ENCODE measurements around the gene ALG12. TPM values are rescaled to one million over a fixed set of nuclear protein-coding genes. Genes with fewer than 3 reads are reported as not detected.

The ALG12 gene
- total and polyA plus RNA-seq, 2 of the 8 experiments (the other 6 are each of a cell fraction or from before 2014, with no cell fraction given), result 13.4 to 22.5 TPM

DNA sequence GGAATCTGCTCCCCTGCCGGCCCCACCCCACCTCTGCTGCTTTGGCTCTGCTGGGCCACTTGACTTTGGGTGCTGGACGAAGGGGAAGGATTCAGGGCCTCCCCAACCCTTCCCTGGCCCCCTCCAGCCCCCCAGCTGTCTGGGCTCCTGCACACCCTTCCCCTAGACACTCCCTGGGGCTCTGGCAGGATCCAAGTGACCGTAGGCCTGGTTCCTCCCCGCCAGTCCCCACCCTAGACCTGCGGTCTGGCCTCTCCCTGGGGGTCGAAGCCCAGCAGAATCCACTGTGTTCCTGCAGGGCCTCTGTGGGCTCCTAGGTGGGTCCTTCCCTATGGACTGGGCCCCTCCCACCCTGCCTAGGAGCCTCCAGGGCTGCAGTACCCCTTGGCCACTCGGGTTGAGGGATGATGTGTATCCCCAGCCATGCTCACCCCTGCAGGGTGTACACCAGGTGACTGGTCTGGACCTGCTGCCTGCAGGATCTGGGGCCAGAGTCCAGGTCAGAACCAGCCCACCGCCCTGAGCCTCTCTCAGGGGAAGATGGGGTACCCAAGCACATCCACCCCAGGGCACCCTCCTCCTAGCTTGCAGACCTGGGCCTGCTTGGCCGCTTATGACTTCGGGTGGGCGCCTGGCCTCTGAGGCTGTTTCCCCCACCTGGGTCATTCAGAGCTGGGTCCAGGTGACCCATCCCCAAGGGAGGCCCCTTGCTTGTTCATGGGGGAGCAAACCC lies 48.0 kb upstream of the ALG12 start:
- no peak overlapping the region for H4K5ac ChIP-seq (ENCODE audit: insufficient read length, low read depth, low read length)
- no peak overlapping the region for H3K9ac ChIP-seq (replicated peaks in 1 of 4; ENCODE audit: extremely low read depth in 1 of 4, low read depth in 3 of 4, low read length in 3 of 4)
- no peak overlapping the region for H2BK20ac ChIP-seq (ENCODE audit: low read length)
- H3K79me1 ChIP-seq (ENCODE audit: low read depth, low read length), result 0 out of 2 replicates have a peak, but pooled peaks cover 2% of the 10 kb centered on the region
- H3K14ac ChIP-seq (ENCODE audit: insufficient read length), result no peak overlapping the region
- no peak overlapping the region for H2BK120ac ChIP-seq (replicated peaks; ENCODE audit: low read depth, low read length)
- no peak overlapping the region for H3K23ac ChIP-seq (ENCODE audit: insufficient read length)
- WGBS, 2 experiments (ENCODE audit: extremely low coverage in 1 of 2, insufficient coverage in 1 of 2, insufficient read length in 1 of 2, insufficient replicate concordance in 2 of 2, low coverage in 1 of 2, low lambda C conversion rate in 2 of 2, missing lambda C conversion rate in 1 of 2), result 87% methylated on average over 11 of the region's 11 CpGs; no CpG with 5 or more reads in 1 of the 2 experiments
- H2AFZ ChIP-seq (ENCODE audit: low read length), result no peak overlapping the region
- no peak overlapping the region for H4K91ac ChIP-seq (replicated peaks; ENCODE audit: insufficient read length, low read length)
- no peak for TF ChIP-seq KDM1A (IDR thresholded peaks at IDR 0.05; ENCODE audit: borderline replicate concordance, low read length)
- H3K27ac ChIP-seq (ENCODE audit: low read depth, low read length), result no peak overlapping the region
- FAIRE-seq, result no peak
- no peak overlapping the region for H3K4me2 ChIP-seq (ENCODE audit: insufficient read depth in 1 of 2, low read depth in 2 of 2, low read length in 2 of 2)
- peaks cover 10% of the 10 kb centered on the region; the same call in 1 of the 2 replicates for H3K23me2 ChIP-seq (ENCODE audit: low read depth, low read length)
- H4K8ac ChIP-seq (ENCODE audit: extremely low read depth, insufficient read depth, low read length), result no peak overlapping the region
- H2BK15ac ChIP-seq (ENCODE audit: low read length), result no peak overlapping the region
- peaks cover 0 to 11% (median 8%) of the 10 kb centered on the region in 4 experiments; a peak in 6 of 7 replicates for H3K27me3 ChIP-seq (replicated peaks in 1 of 4; ENCODE audit: control insufficient read depth in 3 of 4, extremely low read depth in 1 of 4, insufficient read depth in 3 of 4, low read length in 3 of 4)
- POLR2A ChIA-PET (ENCODE audit: partially characterized antibody), result interaction anchor here (1.0 to 1.6 kb wide), 3 partner anchors 8 to 14 kb away, joined by 5 read pairs; no protein-coding TSS in a partner anchor
- H3K56ac ChIP-seq (replicated peaks; ENCODE audit: insufficient read length, low read depth, low read length), result no peak overlapping the region
- H3K4ac ChIP-seq (replicated peaks; ENCODE audit: insufficient read length, low read depth, low read length), result no peak overlapping the region
- peaks cover 0 to 19% of the 10 kb centered on the region in 2 experiments; a peak in 1 of 4 replicates for H3K79me2 ChIP-seq (ENCODE audit: control insufficient read depth in 1 of 2, insufficient read depth in 2 of 2, low read length in 2 of 2)
- H2BK5ac ChIP-seq (ENCODE audit: low read depth, low read length), result no peak overlapping the region
- peak in 1 of 2 experiments; percentile 49 for DNase-seq (ENCODE audit: low read depth in 1 of 2, low spot score in 2 of 2)
- peaks cover 8 to 18% (median 12%) of the 10 kb centered on the region in 4 experiments; a peak in 6 of 8 replicates for H3K36me3 ChIP-seq (ENCODE audit: control insufficient read depth in 2 of 4, insufficient read depth in 4 of 4, low read length in 3 of 4)
- H3K18ac ChIP-seq (ENCODE audit: extremely low read depth, low read length), result no peak overlapping the region
- CTCF ChIA-PET (ENCODE audit: partially characterized antibody), result interaction anchor here (0.9 to 2.2 kb wide), 8 partner anchors 13 to 64 kb away, joined by 3 to 12 read pairs (median 4); no protein-coding TSS in a partner anchor
- H3K9me3 ChIP-seq (ENCODE audit: insufficient read depth in 2 of 2, low read depth in 1 of 2, low read length in 1 of 2), result no peaks in the 10 kb centered on the region
- H3K4me1 ChIP-seq (replicated peaks in 1 of 4; ENCODE audit: control insufficient read depth in 3 of 4, insufficient read depth in 4 of 4, low read length in 3 of 4), result peaks cover 0 to 33% (median 13%) of the 10 kb centered on the region in 4 experiments; a peak in 6 of 7 replicates
- peaks cover 16 to 17% of the 10 kb centered on the region in 2 experiments for H4K20me1 ChIP-seq (replicated peaks in 1 of 2; ENCODE audit: control insufficient read depth in 1 of 2, insufficient read depth in 2 of 2, low read length in 2 of 2)
- H3K4me3 ChIP-seq (ENCODE audit: extremely low read depth in 1 of 4, insufficient read depth in 2 of 4, low read depth in 3 of 4, low read length in 4 of 4), result no peak overlapping the region
- no peak overlapping the region for H2BK12ac ChIP-seq (ENCODE audit: low read depth, low read length)
- H2AK5ac ChIP-seq (ENCODE audit: low read depth, low read length), result no peak overlapping the region

Data from H1 (cell line).